Spleen (tissue), 11 donors: ENCODE measurements around the gene POLR2A. TPM values are rescaled to one million over a fixed set of nuclear protein-coding genes. Genes with fewer than 3 reads are reported as not detected.

Source experiments
- DNase-seq: peaks from one replicate; pipeline ENCODE4 v3.0.0-alpha.2; 2020
- H3K27ac ChIP-seq, 8 donors: fragments of 200-600 bp; sonication (generic) in 7 of 8; 1 replicate in 4 of 8; 2 replicates in 4 of 8; pipeline versions ENCODE4 v1.5.0 to v1.8.0; 2016 to 2021; ENCODE audit warnings: inconsistent platforms in 4 of 8, mild to moderate bottlenecking in 4 of 8, moderate library complexity in 1 of 8
- H3K27me3 ChIP-seq, 7 donors: fragments of 200-600 bp; sonication (generic) in 6 of 7; replicated peaks in 1 of 7; 1 replicate in 4 of 7; 2 replicates in 3 of 7; pipeline versions ENCODE4 v1.5.0 to v1.8.0; 2016 to 2021; ENCODE audit warnings: inconsistent platforms in 3 of 7, mild to moderate bottlenecking in 1 of 7
- H3K36me3 ChIP-seq, 6 donors: fragments of 200-600 bp; sonication (generic) in 5 of 6; 1 replicate in 4 of 6; 2 replicates in 2 of 6; pipeline versions ENCODE4 v1.5.0 to v1.8.0; 2016 to 2021; ENCODE audit warnings: inconsistent platforms in 2 of 6
- H3K4me1 ChIP-seq, 6 donors: fragments of 200-600 bp; sonication (generic) in 5 of 6; 1 replicate in 3 of 6; 2 replicates in 3 of 6; pipeline versions ENCODE4 v1.5.0 to v1.8.0; 2016 to 2021; ENCODE audit warnings: inconsistent platforms in 3 of 6
- H3K4me3 ChIP-seq, 8 donors: fragments of 200-600 bp; sonication (generic) in 7 of 8; 1 replicate in 4 of 8; 2 replicates in 4 of 8; pipeline versions ENCODE4 v1.5.0 to v1.8.0; 2016 to 2021; ENCODE audit warnings: inconsistent platforms in 4 of 8, mild to moderate bottlenecking in 4 of 8, moderate library complexity in 2 of 8
- H3K9me3 ChIP-seq, 8 donors: fragments of 200-600 bp; sonication (generic) in 7 of 8; 1 replicate in 4 of 8; 2 replicates in 4 of 8; pipeline versions ENCODE4 v1.5.0 to v1.8.0; 2016 to 2021; ENCODE audit warnings: inconsistent platforms in 4 of 8
- POLR2A ChIP-seq, 3 donors: fragments of 450-650 bp; IDR thresholded peaks; one replicate each; pipeline ENCODE4 v1.5.1; 2017; ENCODE audit warnings: antibody characterized with exemption in 3 of 3, mild to moderate bottlenecking in 1 of 3
- POLR2AphosphoS5 ChIP-seq, 3 donors: sonication (generic); formaldehyde crosslinking; IDR thresholded peaks; one replicate each; pipeline ENCODE4 v1.5.1; 2017; ENCODE audit warnings: antibody characterized with exemption in 3 of 3
- WGBS, 5 donors: extraction: QIAGEN DNeasy Blood & Tissue Kit in 3 of 5; methylation state at CpG; one replicate each; pipeline versions ENCODE4 v1.1.5 to v1.1.7; 2013 to 2018; 5-methylcytosine and 5-hydroxymethylcytosine counted together
- intact Hi-C: fragments of 100-400 bp; cut with DNase I; formaldehyde crosslinking; loops from one replicate; pipeline ENCODE4 v1.15.0; 2023; ENCODE audit warnings: low total_unique reads
- polyA plus RNA-seq, 3 donors: library from polyadenylated mRNA; stranded (reverse); fragments of 200-250 nt; gene quantifications; one replicate each; pipeline ENCODE4 v1.2.1, GENCODE V29; 2013
- total RNA-seq, 7 donors: library from RNA; depleted of rRNA in 3 of 7; stranded (reverse); fragments of >200 nt in 3 of 7; fragmentation: NEBNext Ultra II Directional in 4 of 7; extraction: Animal tissue kit (Norgen Biotek cat#: 25700) in 4 of 7; gene quantifications; one replicate each; pipeline versions ENCODE4 v1.1.0 to v1.2.1, GENCODE V29; 2016 to 2021
- TF ChIP-seq, protein P1 (sequence below), 11 experiments: fragments of 200-600 bp in 7 of 11; fragments of 450-650 bp in 4 of 11; sonication (generic) in 4 of 11; IDR thresholded peaks in 8 of 11; conservative IDR thresholded peaks in 3 of 11; 1 replicate in 7 of 11; 2 replicates in 4 of 11; pipeline versions ENCODE4 v1.4.0 to v1.8.0; 2016 to 2021; ENCODE audit warnings: antibody characterized with exemption in 11 of 11, inconsistent platforms in 4 of 11, mild to moderate bottlenecking in 1 of 11
- donor health status: healthy with polysubstance abuse.
- donor health status: DM: no; HTN: no; CAD: no; lungs with moderate emphysema.
- donor health status: DM: no; HTN: no; CAD: no.
- donor health status: Bipolar disorder and iron deficiency.
- donor health status: healthy.
- donor health status: DM: no; HTN: no; CAD: no.
- donor health status: DM: yes; HTN: yes; CAD: no.

The POLR2A gene
- total and polyA plus RNA-seq, 10 donors = 8.2 to 196 (median 141) TPM

DNA sequence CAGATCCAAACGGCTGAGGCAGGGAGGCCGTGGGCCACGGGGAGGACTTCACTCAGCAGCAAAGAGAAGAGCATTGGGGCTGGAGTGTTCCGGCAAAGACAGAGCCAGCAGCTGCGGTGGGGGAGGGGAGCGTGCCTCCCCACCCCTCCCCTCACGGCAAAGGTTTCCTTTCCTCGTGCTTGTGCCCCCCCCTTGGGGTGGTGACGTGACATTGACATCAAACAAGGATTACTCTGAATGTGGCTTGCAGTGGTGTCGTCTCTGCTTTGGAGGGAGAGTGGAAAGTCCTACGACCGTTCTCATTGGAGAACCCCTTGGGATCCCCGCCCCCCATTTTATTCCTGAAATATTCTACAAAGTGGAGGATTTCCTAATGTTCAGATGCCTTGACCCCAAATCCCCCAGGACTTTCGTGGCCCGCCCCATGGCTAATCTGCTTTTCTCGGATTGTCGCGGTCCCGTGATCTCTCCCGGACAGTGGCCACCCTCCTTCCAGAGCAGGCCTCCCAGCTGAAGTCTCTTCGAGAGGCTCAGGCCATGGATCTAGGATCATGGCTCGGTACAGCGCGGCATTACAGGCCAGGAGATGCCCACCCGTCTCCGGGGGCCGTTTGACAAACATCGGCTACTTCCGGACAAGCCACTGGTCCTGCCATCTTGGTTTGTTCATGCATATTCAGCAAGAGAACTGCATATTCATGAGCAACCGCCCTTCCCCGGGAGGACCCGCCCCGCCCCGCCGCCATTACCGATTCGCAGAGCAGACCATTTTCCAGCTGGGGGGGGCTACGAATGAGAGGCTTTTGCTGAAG lies 705 bp upstream of the POLR2A start:
- Histone ChIP-seq H3K27me3 (no peaks in the 10 kb centered on the region), H3K27ac (peak overlapping the region; percentile 96 to 100 (median 100)), H3K4me3 (peak overlapping the region; percentile 41 to 83 (median 60)), H3K4me1 (peaks cover 30 to 83% (median 68%) of the 10 kb centered on the region in 6 donors), H3K36me3 (peaks cover 0 to 8% (median 0%) of the 10 kb centered on the region in 6 donors), H3K9me3 (no peaks in the 10 kb centered on the region)
- DNase-seq = peak; percentile 98
- intact Hi-C loops = no loop called here
- TF ChIP-seq POLR2A (IDR thresholded peaks at IDR 0.05) = peak in 2 of 3 donors; percentile 25 to 30
- TF ChIP-seq POLR2AphosphoS5 (IDR thresholded peaks at IDR 0.05) = peak; percentile 54 to 93 (median 59)
- TF ChIP-seq, protein P1, sequence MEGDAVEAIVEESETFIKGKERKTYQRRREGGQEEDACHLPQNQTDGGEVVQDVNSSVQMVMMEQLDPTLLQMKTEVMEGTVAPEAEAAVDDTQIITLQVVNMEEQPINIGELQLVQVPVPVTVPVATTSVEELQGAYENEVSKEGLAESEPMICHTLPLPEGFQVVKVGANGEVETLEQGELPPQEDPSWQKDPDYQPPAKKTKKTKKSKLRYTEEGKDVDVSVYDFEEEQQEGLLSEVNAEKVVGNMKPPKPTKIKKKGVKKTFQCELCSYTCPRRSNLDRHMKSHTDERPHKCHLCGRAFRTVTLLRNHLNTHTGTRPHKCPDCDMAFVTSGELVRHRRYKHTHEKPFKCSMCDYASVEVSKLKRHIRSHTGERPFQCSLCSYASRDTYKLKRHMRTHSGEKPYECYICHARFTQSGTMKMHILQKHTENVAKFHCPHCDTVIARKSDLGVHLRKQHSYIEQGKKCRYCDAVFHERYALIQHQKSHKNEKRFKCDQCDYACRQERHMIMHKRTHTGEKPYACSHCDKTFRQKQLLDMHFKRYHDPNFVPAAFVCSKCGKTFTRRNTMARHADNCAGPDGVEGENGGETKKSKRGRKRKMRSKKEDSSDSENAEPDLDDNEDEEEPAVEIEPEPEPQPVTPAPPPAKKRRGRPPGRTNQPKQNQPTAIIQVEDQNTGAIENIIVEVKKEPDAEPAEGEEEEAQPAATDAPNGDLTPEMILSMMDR (IDR thresholded peaks at IDR 0.05 in 8 of 11, conservative IDR thresholded peaks at IDR 0.05 in 3 of 11) = peak in 1 of 11 experiments; percentile 2
- 0 to 1% (median 0%) methylated on average over 36 to 38 of the region's 38 CpGs for WGBS, 5 donors

DNA sequence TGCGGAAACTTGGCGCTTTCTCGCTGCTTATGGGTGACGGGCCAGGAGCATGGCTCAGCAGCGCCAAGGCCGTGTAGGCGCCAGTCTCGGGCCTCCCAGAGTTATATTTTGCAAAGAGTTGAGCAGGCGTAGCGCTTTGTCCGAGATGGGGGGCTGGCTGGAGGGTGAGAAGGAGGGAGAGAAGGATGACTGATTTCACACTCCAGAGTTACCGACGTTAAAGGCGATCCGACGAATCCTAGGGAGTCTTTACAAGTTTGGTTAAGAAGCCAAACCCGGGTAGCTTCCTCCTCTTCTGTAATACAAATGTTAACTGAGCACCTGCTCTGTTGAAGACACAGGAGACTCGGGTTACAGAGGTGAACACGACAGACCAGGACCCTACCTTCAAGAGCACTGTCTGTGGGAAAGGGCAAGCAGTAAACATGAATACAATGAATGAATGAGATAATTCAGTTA lies 782 bp downstream of the POLR2A start:
- intact Hi-C loops = no loop called here
- no peaks in the 10 kb centered on the region for H3K27me3 ChIP-seq
- TF ChIP-seq, protein P1 (IDR thresholded peaks at IDR 0.05 in 8 of 11, conservative IDR thresholded peaks at IDR 0.05 in 3 of 11) = peak in 3 of 11 experiments; percentile 9 to 21 (median 12)
- no peak for TF ChIP-seq POLR2A (IDR thresholded peaks at IDR 0.05)
- H3K4me1 ChIP-seq = peaks cover 40 to 86% (median 76%) of the 10 kb centered on the region in 6 donors
- peaks cover 0 to 12% (median 0%) of the 10 kb centered on the region in 6 donors for H3K36me3 ChIP-seq
- WGBS, 5 donors = 0 to 3% (median 0%) methylated on average over 16 to 19 of the region's 19 CpGs
- peak overlapping the region; percentile 42 to 83 (median 60) for H3K4me3 ChIP-seq
- no peak for DNase-seq
- H3K27ac ChIP-seq = peak overlapping the region; percentile 32 to 100 (median 99)
- H3K9me3 ChIP-seq = no peaks in the 10 kb centered on the region

DNA sequence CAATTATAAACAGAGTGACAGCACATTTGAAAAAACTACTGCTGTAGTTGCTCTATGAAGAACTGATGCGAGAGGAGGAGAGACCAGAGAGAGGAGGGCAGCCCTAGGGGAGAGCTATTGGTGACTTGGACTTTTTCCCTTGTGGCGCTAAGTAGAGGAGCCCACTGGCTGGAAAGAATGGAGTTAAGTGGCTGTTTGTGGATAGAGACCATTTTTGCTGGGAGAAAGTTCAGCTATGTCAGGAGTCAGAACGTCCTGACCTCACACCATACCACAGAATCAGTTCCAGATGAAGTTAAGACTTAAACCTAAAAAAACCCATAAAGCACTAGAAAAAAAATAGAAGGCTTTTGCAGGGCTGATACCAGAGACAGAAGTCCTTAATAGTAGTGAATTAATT lies 2.0 kb downstream of the POLR2A start:
- no peaks in the 10 kb centered on the region for H3K9me3 ChIP-seq
- peak overlapping the region in 5 of 8 donors; percentile 46 to 100 (median 99) for H3K27ac ChIP-seq
- H3K36me3 ChIP-seq = peaks cover 0 to 22% (median under 1%) of the 10 kb centered on the region in 6 donors
- intact Hi-C loops = no loop called here
- peaks cover 40 to 86% (median 79%) of the 10 kb centered on the region in 6 donors for H3K4me1 ChIP-seq
- peak overlapping the region in 6 of 8 donors; percentile 48 to 83 (median 60) for H3K4me3 ChIP-seq
- no peak for DNase-seq
- TF ChIP-seq POLR2AphosphoS5 (IDR thresholded peaks at IDR 0.05) = no peak
- TF ChIP-seq, protein P1 (IDR thresholded peaks at IDR 0.05 in 8 of 11, conservative IDR thresholded peaks at IDR 0.05 in 3 of 11) = no peak
- no peak for TF ChIP-seq POLR2A (IDR thresholded peaks at IDR 0.05)
- 39 to 49% (median 47%) methylated on average over 3 of the region's 3 CpGs for WGBS, 5 donors
- H3K27me3 ChIP-seq = no peaks in the 10 kb centered on the region

DNA sequence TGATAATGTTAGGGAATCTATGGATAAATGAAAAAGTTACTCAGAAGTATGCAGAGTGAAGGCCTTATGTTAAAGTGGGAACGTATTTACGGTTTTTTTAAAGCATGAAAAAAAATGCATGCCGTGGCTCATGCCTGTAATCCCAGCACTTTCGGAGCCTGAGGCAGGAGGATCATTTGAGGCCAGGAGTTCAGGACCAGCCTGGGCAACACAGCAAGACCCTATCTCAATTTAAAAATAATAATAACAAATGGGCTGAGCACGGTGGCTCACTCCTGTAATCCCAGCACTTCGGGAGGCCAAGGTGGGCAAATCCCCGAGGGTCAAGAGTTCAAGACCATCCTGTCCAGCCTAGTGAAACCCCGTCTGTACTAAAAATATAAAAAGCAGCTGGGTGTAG lies 6.0 kb downstream of the POLR2A start:
- peak; percentile 3 for DNase-seq
- Histone ChIP-seq H3K27ac (no peak overlapping the region), H3K36me3 (peaks cover 0 to 58% (median 2%) of the 10 kb centered on the region in 6 donors), H3K4me3 (no peak overlapping the region), H3K27me3 (no peaks in the 10 kb centered on the region), H3K9me3 (no peaks in the 10 kb centered on the region), H3K4me1 (peaks cover 40 to 93% (median 80%) of the 10 kb centered on the region in 6 donors)
- WGBS, 5 donors = 68 to 76% (median 72%) methylated on average over 8 of the region's 8 CpGs
- intact Hi-C loops = no loop called here
- no peak for TF ChIP-seq POLR2AphosphoS5 (IDR thresholded peaks at IDR 0.05)
- TF ChIP-seq, protein P1 (IDR thresholded peaks at IDR 0.05 in 8 of 11, conservative IDR thresholded peaks at IDR 0.05 in 3 of 11) = no peak
